Measurements from ENCODE around the gene TAGLN. TPM values are rescaled to one million over a fixed set of nuclear protein-coding genes. Genes with fewer than 3 reads are reported as not detected.

TAGLN gene
- polyA plus RNA-seq, 2 of the 4 experiments (the other 2 are of a cell fraction), result 43.2 to 287 TPM

GRCh38 chr11:117201658-117202305 is 2.6 kb downstream of the TAGLN start:
- H3K4me1 ChIP-seq, result peaks cover 22% of the 10 kb centered on the region
- no peak overlapping the region for H3K4me3 ChIP-seq
- CTCF ChIA-PET, result interaction anchor here (4.5 kb wide), 1 partner anchor 24 kb away, joined by 23 read pairs; no protein-coding TSS in a partner anchor
- FAIRE-seq (no peak), ATAC-seq (no peak), DNase-seq (ENCODE audit: low read depth in 1 of 2, low spot score in 1 of 2) (no peak)
- no peaks in the 10 kb centered on the region for H3K9me3 ChIP-seq
- TF ChIP-seq POLR2AphosphoS2 (conservative IDR thresholded peaks at IDR 0.05; ENCODE audit: low read length) (no peak), JUN (IDR thresholded peaks at IDR 0.05) (no peak), ZFP36 (IDR thresholded peaks at IDR 0.05; ENCODE audit: borderline replicate concordance, partially characterized antibody) (no peak), ZSCAN20 (CRISPR knock-in tag; IDR thresholded peaks at IDR 0.05) (no peak), MYC (IDR thresholded peaks at IDR 0.05; ENCODE audit: borderline replicate concordance, low read length) (no peak), SREBF2 (IDR thresholded peaks at IDR 0.05) (no peak), ESRRA (IDR thresholded peaks at IDR 0.05; ENCODE audit: borderline replicate concordance, low read length) (no peak), NFE2L2 (conservative IDR thresholded peaks at IDR 0.05; ENCODE audit: low read length) (no peak), KDM5A (IDR thresholded peaks at IDR 0.05) (no peak), HOXA7 (CRISPR knock-in tag; IDR thresholded peaks at IDR 0.05) (no peak), SMC3 (IDR thresholded peaks at IDR 0.05) (no peak), ZC3H11A (IDR thresholded peaks at IDR 0.05) (no peak), HOXB5 (CRISPR knock-in tag; IDR thresholded peaks at IDR 0.05) (no peak), GATA3 (IDR thresholded peaks at IDR 0.05; ENCODE audit: borderline replicate concordance) (no peak)
- H3K4me2 ChIP-seq, result no peak overlapping the region
- WGBS (ENCODE audit: missing lambda C conversion rate), result 92% methylated on average over 12 of the region's 14 CpGs
- H3K27ac ChIP-seq, result no peak overlapping the region; a peak in 1 of 6 replicates
- POLR2A ChIA-PET, result no interaction called here

GRCh38 chr11:117202386-117203068 is 3.4 kb downstream of the TAGLN start:
- H3K9me3 ChIP-seq, result no peaks in the 10 kb centered on the region
- H3K4me2 ChIP-seq, result no peak overlapping the region
- no peak overlapping the region for H3K27ac ChIP-seq
- ATAC-seq (no peak), FAIRE-seq (no peak), DNase-seq (ENCODE audit: low read depth in 1 of 2, low spot score in 1 of 2) (no peak)
- WGBS (ENCODE audit: missing lambda C conversion rate), result 87% methylated on average over 5 of the region's 7 CpGs
- TF ChIP-seq TP53 (CRISPR knock-in tag; IDR thresholded peaks at IDR 0.05), result no peak
- TF ChIP-seq MAX (IDR thresholded peaks at IDR 0.05), result no peak
- TF ChIP-seq SREBF2 (IDR thresholded peaks at IDR 0.05), result no peak
- TF ChIP-seq RFX5 (IDR thresholded peaks at IDR 0.05), result no peak
- no peak for TF ChIP-seq ESRRA (IDR thresholded peaks at IDR 0.05; ENCODE audit: borderline replicate concordance, low read length)
- TF ChIP-seq, protein P1, sequence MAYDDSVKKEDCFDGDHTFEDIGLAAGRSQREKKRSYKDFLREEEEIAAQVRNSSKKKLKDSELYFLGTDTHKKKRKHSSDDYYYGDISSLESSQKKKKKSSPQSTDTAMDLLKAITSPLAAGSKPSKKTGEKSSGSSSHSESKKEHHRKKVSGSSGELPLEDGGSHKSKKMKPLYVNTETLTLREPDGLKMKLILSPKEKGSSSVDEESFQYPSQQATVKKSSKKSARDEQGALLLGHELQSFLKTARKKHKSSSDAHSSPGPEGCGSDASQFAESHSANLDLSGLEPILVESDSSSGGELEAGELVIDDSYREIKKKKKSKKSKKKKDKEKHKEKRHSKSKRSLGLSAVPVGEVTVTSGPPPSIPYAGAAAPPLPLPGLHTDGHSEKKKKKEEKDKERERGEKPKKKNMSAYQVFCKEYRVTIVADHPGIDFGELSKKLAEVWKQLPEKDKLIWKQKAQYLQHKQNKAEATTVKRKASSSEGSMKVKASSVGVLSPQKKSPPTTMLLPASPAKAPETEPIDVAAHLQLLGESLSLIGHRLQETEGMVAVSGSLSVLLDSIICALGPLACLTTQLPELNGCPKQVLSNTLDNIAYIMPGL (CRISPR knock-in tag; IDR thresholded peaks at IDR 0.05; ENCODE audit: borderline replicate concordance), result no peak
- TF ChIP-seq POLR2AphosphoS2 (conservative IDR thresholded peaks at IDR 0.05; ENCODE audit: low read length), result no peak
- no peak for TF ChIP-seq RARB (CRISPR knock-in tag; IDR thresholded peaks at IDR 0.05)
- H3K4me3 ChIP-seq, result no peak overlapping the region
- peaks cover 24% of the 10 kb centered on the region for H3K4me1 ChIP-seq
- ChIA-PET CTCF (interaction anchor here (0.5 to 4.5 kb wide), 4 partner anchors 11 to 433 kb away, joined by 3 to 23 read pairs (median 8); no protein-coding TSS in a partner anchor), POLR2A (no interaction called here)

GRCh38 chr11:117203069-117203407 is 3.9 kb downstream of the TAGLN start:
- H3K4me2 ChIP-seq, result no peak overlapping the region
- peaks cover 22% of the 10 kb centered on the region for H3K4me1 ChIP-seq
- no peak for TF ChIP-seq MAX (IDR thresholded peaks at IDR 0.05)
- FAIRE-seq (no peak), DNase-seq (ENCODE audit: low read depth in 1 of 2, low spot score in 1 of 2) (no peak), ATAC-seq (no peak)
- H3K4me3 ChIP-seq, result no peak overlapping the region
- 98% methylated on average over 10 of the region's 10 CpGs for WGBS (ENCODE audit: missing lambda C conversion rate)
- no peaks in the 10 kb centered on the region for H3K9me3 ChIP-seq
- no peak overlapping the region for H3K27ac ChIP-seq
- CTCF ChIA-PET, result interaction anchor here (0.9 to 4.5 kb wide), 4 partner anchors 10 to 23 kb away, joined by 3 to 23 read pairs (median 8); no protein-coding TSS in a partner anchor
- POLR2A ChIA-PET, result no interaction called here

Measured in A549 (cell line).